HL-60 (cell line): ENCODE results near the gene PTGDS.

Experiments
- CTCF ChIP-seq: IDR thresholded peaks from one replicate; pipeline ENCODE4 v1.5.1; 2011; ENCODE audit warnings: low read length, control low read depth, inconsistent platforms; ENCODE audit not compliant: insufficient read depth
- GABPA ChIP-seq: IDR thresholded peaks from 2 replicates; pipeline ENCODE4 v1.6.1; 2012; ENCODE audit warnings: low read depth
- POLR2AphosphoS5 ChIP-seq: IDR thresholded peaks from 2 replicates; pipeline ENCODE4 v1.6.1; 2012; ENCODE audit warnings: low read depth

- TF ChIP-seq CTCF = no peak
- no peak for TF ChIP-seq GABPA
- TF ChIP-seq POLR2AphosphoS5 = no peak
Measured at GRCh38 chr9:136978073-136978864, 965 bp downstream of the PTGDS start.
